Activated gamma-delta T cell treated with Interleukin-2 at 50 U/mL for 16 hours (primary cell): ENCODE measurements around the gene WWOX.

Experiments
- DNase-seq: peaks from one replicate; pipeline ENCODE4 v3.0.0-alpha.2; 2020

The WWOX gene

DNA sequence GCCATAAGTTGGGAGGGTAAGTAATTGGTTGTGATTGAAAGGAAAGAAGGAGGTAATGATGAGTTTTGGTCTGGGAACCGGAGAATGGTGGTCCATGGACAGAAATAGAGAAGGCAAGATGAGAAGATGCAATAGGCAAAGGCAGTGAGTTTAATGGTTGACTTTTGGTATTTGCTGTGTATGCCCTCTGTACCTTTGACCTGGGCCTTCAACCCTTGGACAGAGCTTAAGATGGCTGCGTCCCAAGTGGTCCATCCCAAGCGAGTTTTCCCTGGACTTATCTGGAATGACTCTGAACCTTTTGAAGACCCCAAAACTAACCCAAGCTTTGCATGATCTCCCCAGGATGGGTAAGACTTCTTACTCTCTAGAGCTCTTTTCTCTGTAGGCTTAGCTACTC, 836.6 kb downstream of the WWOX start:
- DNase-seq: no peak

DNA sequence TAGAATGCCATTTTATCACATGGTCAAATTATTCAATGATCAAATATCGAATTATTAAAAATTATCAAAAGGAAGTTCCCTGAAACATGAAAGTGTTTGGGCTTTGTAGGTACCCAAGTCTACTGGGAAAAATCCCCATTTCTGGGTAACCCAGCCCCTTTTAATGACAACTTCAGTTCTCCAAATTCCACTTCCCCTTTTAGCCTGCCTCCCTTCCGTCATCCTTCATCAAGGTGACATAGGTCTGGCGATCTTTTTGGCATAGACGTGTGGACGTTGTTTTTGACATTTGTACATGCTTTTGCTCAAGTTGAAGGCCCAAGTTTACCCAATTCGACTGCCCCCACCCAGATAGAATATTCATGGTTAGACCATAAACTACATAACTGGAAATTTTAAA, 840.1 kb downstream of the WWOX start:
- DNase-seq: no peak

GRCh38 chr16:78942625-78943245, 843.3 kb downstream of the WWOX start:
- no peak for DNase-seq

- no peak for DNase-seq
Measured at GRCh38 chr16:78945336-78945735, 845.9 kb downstream of the WWOX start.

DNA sequence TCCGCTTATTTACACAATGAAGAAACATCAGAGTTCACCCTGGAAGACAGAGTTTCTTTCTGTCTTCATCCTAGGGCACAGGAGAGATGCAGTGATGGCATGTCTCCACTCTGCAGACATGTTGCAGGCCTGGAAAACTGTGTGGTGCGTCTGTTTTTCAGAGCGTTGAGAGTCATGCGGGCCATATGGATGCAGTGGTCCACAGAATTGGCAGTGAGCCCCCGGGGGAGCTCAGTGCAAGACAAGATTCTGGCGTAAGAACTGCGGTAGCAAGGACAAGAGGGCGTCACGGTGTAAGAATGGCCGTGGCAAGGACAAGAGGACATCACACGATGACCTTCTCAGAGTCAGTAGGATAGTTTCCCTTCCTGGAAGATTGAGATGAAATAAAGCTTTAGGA, 847.1 kb downstream of the WWOX start:
- no peak for DNase-seq

DNA sequence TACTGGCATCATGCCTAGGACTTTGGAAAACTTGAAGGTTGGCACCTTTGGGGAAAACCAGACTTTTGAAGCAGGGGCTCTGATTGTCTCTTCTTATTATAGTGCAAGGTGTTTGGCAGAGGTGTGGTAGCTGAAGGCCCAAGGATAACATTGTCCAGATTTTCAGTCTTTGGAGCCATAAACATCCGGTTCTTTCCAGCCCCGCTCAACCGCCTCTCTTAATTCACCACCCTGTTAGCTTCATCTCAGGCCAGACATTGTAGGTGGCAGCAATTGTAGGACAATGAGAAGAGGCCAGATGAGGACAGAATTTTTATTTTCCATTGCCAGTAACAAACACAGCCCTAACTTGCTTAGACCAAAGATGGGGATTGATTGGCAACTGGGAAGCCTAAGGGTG, 851.3 kb downstream of the WWOX start:
- no peak for DNase-seq

- DNase-seq: no peak
Measured at GRCh38 chr16:78952630-78953029, 853.2 kb downstream of the WWOX start.

- DNase-seq: no peak
Measured at GRCh38 chr16:78953526-78953925, 854.1 kb downstream of the WWOX start.

DNA sequence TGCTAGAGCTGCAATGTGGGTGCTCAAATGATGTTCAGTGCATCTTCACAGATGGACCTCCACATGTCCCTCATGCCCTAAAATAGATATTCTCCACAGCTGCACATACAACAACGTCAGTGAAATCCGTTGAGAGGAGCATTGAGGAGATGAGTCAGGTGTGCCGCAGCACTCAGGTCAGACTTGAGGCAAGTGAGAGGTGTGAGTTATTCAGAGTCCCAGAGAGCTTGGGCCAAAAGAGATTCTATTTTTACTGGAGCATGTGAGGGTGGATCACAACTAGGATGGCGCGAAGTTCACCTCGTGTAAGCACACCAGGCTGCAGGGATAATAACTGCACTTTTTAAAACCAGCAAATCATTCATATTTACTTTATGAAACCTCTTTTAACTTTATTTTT, 855.8 kb downstream of the WWOX start:
- DNase-seq: no peak

- no peak for DNase-seq
Measured at GRCh38 chr16:78956859-78957258, 857.4 kb downstream of the WWOX start.

GRCh38 chr16:78957317-78958100, 858.1 kb downstream of the WWOX start:
- DNase-seq: no peak

- no peak for DNase-seq
Measured at GRCh38 chr16:78961464-78961863, 862.0 kb downstream of the WWOX start.

- DNase-seq: no peak
Measured at GRCh38 chr16:78962457-78962929, 863.0 kb downstream of the WWOX start.

DNA sequence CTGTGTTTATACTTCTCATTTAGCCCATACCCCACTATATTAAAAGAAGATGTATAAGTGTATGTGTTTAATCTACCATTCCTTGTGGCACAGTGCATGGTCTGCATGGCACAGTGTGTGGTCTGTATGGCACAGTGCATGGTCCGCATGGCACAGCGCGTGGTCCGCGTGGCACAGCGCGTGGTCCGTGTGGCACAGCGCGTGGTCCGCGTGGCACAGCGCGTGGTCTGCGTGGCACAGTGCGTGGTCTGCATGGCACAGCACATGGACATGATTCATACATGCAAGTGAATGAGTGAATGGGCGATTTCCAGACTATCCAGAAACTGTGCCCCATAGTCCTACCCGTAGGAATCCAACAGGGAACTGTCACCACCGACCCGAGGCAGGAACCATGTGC, 868.5 kb downstream of the WWOX start:
- no peak for DNase-seq

- DNase-seq: no peak
Measured at GRCh38 chr16:78969721-78970120, 870.3 kb downstream of the WWOX start.

- DNase-seq: no peak
Measured at GRCh38 chr16:78970650-78971049, 871.2 kb downstream of the WWOX start.

DNA sequence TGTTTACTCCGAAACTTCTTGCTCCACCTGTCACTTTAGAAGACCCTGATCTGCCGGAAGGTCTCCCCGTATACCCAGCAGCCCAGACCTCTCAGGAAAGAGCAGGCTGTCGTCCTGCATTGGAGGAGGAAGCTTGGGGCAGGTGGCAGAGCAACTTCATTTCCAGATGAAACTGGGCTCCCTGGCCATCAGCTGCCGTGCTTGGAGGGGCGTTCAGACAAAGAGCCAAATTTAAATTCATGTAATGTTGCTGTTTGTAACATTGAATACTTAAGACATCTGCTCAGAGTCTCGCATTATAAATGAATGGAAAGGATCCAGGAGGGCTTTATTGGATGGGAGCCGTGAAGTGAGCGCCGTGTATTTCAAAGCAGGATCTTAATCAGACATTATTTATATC, 872.6 kb downstream of the WWOX start:
- DNase-seq: no peak

DNA sequence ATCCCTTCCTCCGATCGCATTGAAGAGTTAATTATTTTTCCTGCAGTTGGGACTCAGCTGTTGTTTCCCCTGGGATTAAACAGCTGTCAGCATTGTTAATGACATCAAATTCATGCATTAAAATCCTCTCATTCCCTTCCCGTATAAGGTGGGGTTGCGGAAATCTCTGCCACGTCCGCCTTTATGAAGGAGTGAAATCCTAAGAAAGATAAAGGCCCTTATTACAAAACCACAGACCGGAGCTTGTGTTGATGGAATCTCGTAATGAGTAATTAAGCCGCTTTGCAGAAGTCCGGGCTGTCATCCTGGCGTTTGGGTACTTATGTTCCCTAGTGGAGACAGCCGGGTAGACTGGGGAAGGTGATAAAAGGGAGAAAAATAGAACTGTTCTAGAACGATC, 873.5 kb downstream of the WWOX start:
- no peak for DNase-seq

GRCh38 chr16:78976212-78976611, 876.8 kb downstream of the WWOX start:
- DNase-seq: no peak

GRCh38 chr16:78980825-78981224, 881.4 kb downstream of the WWOX start:
- no peak for DNase-seq

GRCh38 chr16:78982096-78982744, 882.8 kb downstream of the WWOX start:
- DNase-seq: no peak

GRCh38 chr16:78984324-78984723, 884.9 kb downstream of the WWOX start:
- no peak for DNase-seq

- no peak for DNase-seq
Measured at GRCh38 chr16:78984887-78985464, 885.5 kb downstream of the WWOX start.
